Upper lobe of left lung (tissue), 4 donors: ENCODE data around the gene PLSCR2.

Experiments
- POLR2AphosphoS5 ChIP-seq, 2 donors: sonication (generic); formaldehyde crosslinking; IDR thresholded peaks; one replicate each; pipeline ENCODE4 v1.5.1; 2017; ENCODE audit warnings: antibody characterized with exemption in 2 of 2
- TF ChIP-seq, protein P1 (sequence below), 6 experiments: fragments of 450-650 bp in 4 of 6; fragments of 200-600 bp in 2 of 6; sonication (generic) in 2 of 6; IDR thresholded peaks; one replicate each; pipeline ENCODE4 v1.5.1; 2016 to 2019; ENCODE audit warnings: antibody characterized with exemption in 6 of 6

DNA sequence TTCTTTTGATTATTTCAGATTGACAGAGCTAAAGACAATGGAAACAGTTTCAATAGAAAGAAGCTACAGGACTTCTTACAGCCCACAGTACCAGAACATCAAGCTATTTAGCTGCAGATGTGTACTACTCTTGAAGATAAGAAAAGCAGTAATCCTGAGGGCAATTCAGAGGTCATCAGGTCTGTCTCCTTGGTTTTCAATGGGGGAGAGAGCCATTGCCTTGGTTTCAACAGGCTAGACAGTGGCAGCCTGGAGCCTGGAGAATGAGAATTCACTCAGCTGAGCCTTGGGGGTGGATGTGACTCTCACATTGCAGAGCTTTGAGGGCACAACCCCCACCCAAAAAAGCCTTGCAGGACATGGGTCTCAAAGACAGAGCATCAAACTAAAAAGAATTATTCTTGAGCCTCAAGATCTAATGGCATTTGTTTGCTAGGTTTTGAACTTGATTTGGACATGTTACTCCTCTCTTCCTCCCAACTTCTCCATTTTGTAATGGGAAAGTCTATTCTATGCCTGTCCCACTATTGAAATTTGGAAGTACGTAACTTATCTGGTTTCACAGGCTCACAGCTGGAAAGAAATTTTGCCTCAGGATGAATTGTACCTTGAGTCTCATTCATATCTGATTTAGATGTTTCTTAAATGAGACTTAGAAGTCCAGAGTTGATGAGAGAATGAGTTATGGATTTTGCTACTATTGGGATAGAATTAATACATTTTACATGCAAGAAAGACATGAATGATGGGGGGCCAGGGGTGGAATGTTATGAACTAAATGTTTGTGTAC is 38.2 kb upstream of the PLSCR2 start:
- no peak for TF ChIP-seq POLR2AphosphoS5 (IDR thresholded peaks at IDR 0.05)
- TF ChIP-seq, protein P1, sequence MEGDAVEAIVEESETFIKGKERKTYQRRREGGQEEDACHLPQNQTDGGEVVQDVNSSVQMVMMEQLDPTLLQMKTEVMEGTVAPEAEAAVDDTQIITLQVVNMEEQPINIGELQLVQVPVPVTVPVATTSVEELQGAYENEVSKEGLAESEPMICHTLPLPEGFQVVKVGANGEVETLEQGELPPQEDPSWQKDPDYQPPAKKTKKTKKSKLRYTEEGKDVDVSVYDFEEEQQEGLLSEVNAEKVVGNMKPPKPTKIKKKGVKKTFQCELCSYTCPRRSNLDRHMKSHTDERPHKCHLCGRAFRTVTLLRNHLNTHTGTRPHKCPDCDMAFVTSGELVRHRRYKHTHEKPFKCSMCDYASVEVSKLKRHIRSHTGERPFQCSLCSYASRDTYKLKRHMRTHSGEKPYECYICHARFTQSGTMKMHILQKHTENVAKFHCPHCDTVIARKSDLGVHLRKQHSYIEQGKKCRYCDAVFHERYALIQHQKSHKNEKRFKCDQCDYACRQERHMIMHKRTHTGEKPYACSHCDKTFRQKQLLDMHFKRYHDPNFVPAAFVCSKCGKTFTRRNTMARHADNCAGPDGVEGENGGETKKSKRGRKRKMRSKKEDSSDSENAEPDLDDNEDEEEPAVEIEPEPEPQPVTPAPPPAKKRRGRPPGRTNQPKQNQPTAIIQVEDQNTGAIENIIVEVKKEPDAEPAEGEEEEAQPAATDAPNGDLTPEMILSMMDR (IDR thresholded peaks at IDR 0.05) = no peak
